H7 (cell line): ENCODE results near the gene MTCH1. TPM values are rescaled to one million over a fixed set of nuclear protein-coding genes. Genes with fewer than 3 reads are reported as not detected.
A peak's percentile ranks its signal among the peaks of the same experiment; 100 is the strongest.

Experiments used
- DNase-seq: peaks from one replicate; pipeline ENCODE4 v3.0.0; 2012
- H3K27me3 ChIP-seq: 2 replicates; pipeline ENCODE4 v1.6.0; 2011; ENCODE audit warnings: mild to moderate bottlenecking, low read length; ENCODE audit not compliant: control insufficient read depth, insufficient read depth
- H3K36me3 ChIP-seq: replicated peaks from 2 replicates; pipeline ENCODE4 v1.5.1; 2011; ENCODE audit warnings: low read length; ENCODE audit not compliant: control insufficient read depth, insufficient read depth
- H3K4me3 ChIP-seq: 2 replicates; pipeline ENCODE4 v1.5.1; 2011; ENCODE audit warnings: low read depth, mild to moderate bottlenecking, control low read depth, low read length, moderate library complexity; ENCODE audit not compliant: insufficient read depth
- total RNA-seq: library from RNA; depleted of rRNA; stranded (reverse); fragments of >200 nt; shearing (Covaris generic); gene quantifications from 2 replicates; pipeline ENCODE4 v1.2.3, GENCODE V29; 2014

The MTCH1 gene
- total RNA-seq, 1 experiment from 2014 or later, result 299 TPM

DNA sequence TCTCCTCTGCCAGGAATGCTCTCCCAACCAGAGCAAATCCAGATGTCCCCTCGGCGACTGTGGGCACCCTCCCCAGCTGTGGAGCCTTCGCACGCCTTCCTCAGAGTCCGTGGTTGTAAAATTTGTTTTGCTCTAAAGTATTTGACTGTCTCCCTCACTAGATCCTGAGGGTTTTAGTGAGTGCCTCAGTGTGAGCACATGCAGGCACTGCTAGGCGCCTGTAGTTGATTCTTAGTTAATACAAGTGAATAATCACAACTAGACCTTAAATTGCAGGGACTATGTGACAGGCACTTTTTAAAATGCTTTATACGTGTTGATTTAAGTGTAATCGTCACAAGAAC lies 680 bp upstream of the MTCH1 start:
- Histone ChIP-seq H3K36me3 (no peaks in the 10 kb centered on the region), H3K27me3 (no peaks in the 10 kb centered on the region), H3K4me3 (peak overlapping the region; percentile 96)
- DNase-seq, result no peak

GRCh38 chr6:36985417-36985807 lies 584 bp downstream of the MTCH1 start:
- DNase-seq, result no peak
- H3K4me3 ChIP-seq, result peak overlapping the region; percentile 96
- H3K36me3 ChIP-seq, result no peaks in the 10 kb centered on the region
- H3K27me3 ChIP-seq, result no peaks in the 10 kb centered on the region

- DNase-seq, result peak; percentile 89
- Histone ChIP-seq H3K27me3 (no peaks in the 10 kb centered on the region), H3K4me3 (peak overlapping the region; percentile 96), H3K36me3 (no peaks in the 10 kb centered on the region)
Measured at GRCh38 chr6:36984581-36985416, 1.2 kb downstream of the MTCH1 start.

DNA sequence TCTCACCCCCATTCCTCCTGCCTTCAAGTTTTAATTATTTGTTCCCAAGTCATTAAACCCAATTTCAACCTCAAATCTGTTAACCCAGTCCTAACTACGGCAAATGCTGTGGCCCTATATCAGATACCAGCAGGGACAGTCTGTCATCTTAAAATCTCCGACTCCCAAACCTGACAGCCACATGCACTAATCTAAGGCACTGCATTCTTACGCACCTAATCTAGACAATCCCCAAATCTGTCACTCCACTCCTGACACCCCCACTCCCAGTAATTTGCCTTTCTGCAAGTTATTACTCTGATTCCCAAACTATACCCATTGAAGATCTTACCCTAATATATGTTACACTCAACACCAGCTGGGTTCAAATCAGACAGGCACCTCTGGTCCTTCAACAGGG lies 2.5 kb downstream of the MTCH1 start:
- Histone ChIP-seq H3K27me3 (no peaks in the 10 kb centered on the region), H3K4me3 (no peak overlapping the region), H3K36me3 (peaks cover 1% of the 10 kb centered on the region)
- DNase-seq, result no peak

GRCh38 chr6:36980876-36981619 lies 4.9 kb downstream of the MTCH1 start:
- Histone ChIP-seq H3K4me3 (no peak overlapping the region), H3K36me3 (peaks cover 23% of the 10 kb centered on the region), H3K27me3 (no peaks in the 10 kb centered on the region)
- peak; percentile 87 for DNase-seq

DNA sequence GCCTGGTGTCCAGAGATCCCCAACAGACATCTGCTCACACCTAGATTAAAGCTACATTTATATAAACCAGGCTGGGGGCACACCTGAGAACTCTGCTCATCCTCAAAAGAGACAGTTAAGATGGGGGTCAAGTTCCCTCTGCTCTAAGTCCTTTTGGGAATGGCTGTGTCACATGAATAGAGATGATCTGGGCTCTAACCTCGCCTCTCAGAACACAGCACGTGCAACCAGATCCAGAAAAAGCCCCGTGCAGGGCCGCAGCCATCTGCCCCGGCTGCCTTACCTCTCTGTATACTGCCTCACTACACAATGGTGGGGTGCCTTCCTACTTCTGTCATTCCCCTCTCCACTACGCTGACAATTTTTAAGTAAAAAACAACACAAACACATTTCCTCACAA lies 5.9 kb downstream of the MTCH1 start:
- Histone ChIP-seq H3K4me3 (no peak overlapping the region), H3K27me3 (no peaks in the 10 kb centered on the region), H3K36me3 (peaks cover 30% of the 10 kb centered on the region)
- DNase-seq, result no peak

GRCh38 chr6:36979347-36979742 lies 6.7 kb downstream of the MTCH1 start:
- peaks cover 36% of the 10 kb centered on the region for H3K36me3 ChIP-seq
- H3K4me3 ChIP-seq, result no peak overlapping the region
- DNase-seq, result peak; percentile 65
- no peaks in the 10 kb centered on the region for H3K27me3 ChIP-seq

DNA sequence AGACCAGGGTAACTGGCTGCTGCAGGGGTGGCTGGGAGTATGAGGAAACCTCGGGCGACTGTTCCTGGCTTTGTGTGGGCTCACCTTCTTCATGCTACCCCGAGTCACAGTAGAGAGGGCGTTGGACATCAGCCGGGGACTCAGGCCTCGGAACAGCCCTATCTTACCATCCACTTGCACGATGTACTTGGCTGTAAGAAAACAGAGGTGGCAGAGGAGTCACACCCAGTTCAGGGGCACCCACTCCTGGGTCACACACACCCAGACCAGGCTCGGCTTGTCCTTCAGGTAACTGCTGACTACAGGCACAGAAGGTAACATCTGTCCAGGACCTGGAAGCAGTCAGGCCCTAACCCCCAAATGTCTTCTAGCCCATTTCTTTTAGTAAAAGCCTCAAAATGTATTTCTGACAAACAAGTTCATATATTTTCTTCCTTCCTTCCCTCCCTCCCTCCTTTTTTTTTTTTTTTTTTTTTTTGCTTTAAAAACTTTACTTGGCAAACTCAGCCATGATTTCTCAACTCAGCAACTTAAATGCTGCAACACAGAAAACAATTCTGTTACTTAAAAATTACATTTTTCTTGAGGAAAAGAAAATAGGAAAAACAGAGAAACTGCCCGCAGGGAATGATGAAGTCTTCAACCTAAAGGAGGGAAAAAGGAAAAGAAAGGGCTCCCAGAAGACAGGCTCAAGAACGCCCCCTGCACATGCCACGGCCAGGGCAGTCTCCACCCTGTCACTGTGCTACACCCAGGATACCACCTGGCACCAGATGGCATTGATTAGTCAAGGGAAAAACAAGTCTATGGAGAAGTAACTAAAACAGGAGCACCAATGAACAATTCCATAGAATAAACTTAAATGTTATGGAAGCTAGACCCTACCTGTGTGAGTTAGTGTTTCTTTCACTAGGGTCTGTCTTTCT lies 7.3 kb downstream of the MTCH1 start:
- Histone ChIP-seq H3K27me3 (no peaks in the 10 kb centered on the region), H3K4me3 (no peak overlapping the region), H3K36me3 (peaks cover 38% of the 10 kb centered on the region)
- DNase-seq, result no peak

DNA sequence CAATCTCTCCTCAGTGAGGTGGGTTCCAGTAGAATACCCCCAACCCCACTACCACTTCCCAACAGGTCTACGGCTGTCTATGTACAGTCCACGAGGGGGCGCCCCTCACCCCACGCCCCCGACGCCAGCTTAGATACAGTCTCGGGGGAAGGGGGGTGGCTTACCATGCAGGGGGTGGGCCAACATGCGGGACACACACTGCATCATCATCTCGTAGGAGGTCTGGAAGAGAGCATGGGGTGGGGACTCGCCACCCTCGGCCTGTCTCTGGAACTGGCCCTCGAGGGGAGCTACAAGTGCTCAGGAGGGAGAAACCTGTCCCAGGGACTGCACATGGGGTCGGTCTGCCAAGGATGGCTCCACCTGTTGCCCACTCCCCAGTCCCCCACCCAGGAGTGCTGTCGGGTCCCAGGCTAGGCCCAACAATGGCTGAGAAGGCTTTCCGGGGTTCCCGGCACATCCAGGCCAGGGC lies 8.5 kb downstream of the MTCH1 start:
- peaks cover 47% of the 10 kb centered on the region for H3K36me3 ChIP-seq
- H3K4me3 ChIP-seq, result no peak overlapping the region
- peak; percentile 92 for DNase-seq
- no peaks in the 10 kb centered on the region for H3K27me3 ChIP-seq

- no peak overlapping the region for H3K4me3 ChIP-seq
- no peak for DNase-seq
- H3K36me3 ChIP-seq, result peaks cover 49% of the 10 kb centered on the region
- H3K27me3 ChIP-seq, result no peaks in the 10 kb centered on the region
Measured at GRCh38 chr6:36976931-36977330, 9.1 kb downstream of the MTCH1 start.

DNA sequence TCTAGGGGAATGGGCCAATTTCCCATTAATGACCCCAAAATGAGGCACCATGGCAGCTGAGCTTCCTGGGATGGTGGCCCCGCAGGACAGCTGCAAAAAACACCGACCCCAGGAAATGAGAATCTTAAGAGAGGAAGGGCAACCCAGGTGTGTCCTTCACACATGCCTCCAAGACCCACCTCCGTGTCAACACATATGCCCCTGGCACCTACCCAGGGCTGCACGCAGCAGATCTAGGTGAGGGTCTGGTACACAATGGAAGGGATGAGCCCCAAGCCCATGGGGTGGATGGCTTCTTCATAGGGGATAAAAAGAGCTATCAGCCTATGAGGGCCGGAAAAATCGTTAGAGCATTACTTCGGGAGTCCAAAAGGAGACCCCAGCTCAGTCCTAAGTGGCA lies 9.5 kb downstream of the MTCH1 start:
- peaks cover 53% of the 10 kb centered on the region for H3K36me3 ChIP-seq
- no peaks in the 10 kb centered on the region for H3K27me3 ChIP-seq
- H3K4me3 ChIP-seq, result no peak overlapping the region
- DNase-seq, result no peak

GRCh38 chr6:36976007-36976264 lies 10.1 kb downstream of the MTCH1 start:
- Histone ChIP-seq H3K4me3 (no peak overlapping the region), H3K27me3 (no peaks in the 10 kb centered on the region), H3K36me3 (peaks cover 58% of the 10 kb centered on the region)
- no peak for DNase-seq

DNA sequence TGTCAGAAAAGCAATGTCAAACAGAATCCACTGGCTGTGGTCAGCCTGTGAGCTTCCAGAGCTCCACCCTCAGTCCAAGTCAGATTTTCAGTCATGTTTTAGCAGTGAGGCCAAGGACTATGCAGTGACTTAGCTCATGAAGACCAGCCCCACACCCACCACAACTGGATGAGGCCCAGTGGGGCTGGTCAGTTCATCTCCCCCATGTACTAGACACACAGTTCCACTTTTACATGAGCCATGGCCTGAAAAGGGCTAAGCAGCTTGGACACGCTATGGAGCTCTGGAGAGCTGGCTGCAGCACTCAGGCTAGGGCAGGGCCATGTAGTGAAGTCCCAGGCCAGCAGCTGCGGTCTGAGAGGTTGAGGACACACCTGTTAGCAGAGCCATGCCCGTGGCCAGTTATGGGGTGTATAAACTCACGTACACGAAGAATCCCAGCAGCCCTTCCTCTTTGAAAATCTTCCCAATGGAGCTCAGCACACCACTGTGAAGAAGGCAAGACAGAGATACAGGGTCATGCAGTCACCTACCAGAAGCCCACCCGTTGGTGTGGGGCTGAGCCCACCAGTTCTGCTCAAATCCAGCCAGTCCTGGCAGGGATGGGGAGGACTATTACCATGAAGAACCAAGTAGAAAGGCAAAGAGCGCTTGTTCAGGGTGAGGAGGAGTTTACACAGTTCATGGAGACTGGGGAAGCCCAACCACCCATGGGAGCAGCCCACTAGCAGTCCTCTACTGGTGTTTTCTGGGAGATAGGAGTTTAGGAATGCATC lies 10.6 kb downstream of the MTCH1 start:
- Histone ChIP-seq H3K4me3 (no peak overlapping the region), H3K27me3 (no peaks in the 10 kb centered on the region), H3K36me3 (peaks cover 64% of the 10 kb centered on the region)
- no peak for DNase-seq

DNA sequence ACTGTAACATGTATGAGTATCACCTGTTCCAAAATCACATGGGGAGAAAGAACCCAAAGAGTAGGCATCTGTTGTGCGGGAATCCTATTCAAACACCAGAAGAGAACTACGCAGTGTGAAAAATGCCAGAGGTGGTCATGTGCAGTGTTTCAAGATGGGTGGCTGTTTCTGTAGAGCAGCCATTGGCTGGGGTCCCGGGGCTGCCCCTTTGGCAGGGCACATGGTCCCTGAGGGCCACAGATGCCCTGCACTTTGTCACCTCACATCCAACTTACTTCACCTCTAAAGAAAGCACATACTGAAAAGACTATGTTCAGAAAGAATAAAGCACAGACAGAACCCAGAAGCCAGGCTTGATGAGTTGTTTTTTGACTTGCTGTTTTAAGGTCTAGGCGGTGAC lies 12.3 kb downstream of the MTCH1 start:
- Histone ChIP-seq H3K36me3 (peaks cover 78% of the 10 kb centered on the region), H3K27me3 (no peaks in the 10 kb centered on the region)
- no peak for DNase-seq

More for the DNA sequence above, 12.3 kb downstream of the MTCH1 start:
- no peak overlapping the region for H3K4me3 ChIP-seq
